ENCODE data around the gene SMIM27.
A peak's percentile ranks its signal among the peaks of the same experiment; 100 is the strongest.
"Not testable (repeated sequence)": the region's sequence is repeated elsewhere in the genome, so short reads cannot be mapped to it uniquely, and the experiment has no call there.

SMIM27 gene, protein sequence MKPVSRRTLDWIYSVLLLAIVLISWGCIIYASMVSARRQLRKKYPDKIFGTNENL

DNA sequence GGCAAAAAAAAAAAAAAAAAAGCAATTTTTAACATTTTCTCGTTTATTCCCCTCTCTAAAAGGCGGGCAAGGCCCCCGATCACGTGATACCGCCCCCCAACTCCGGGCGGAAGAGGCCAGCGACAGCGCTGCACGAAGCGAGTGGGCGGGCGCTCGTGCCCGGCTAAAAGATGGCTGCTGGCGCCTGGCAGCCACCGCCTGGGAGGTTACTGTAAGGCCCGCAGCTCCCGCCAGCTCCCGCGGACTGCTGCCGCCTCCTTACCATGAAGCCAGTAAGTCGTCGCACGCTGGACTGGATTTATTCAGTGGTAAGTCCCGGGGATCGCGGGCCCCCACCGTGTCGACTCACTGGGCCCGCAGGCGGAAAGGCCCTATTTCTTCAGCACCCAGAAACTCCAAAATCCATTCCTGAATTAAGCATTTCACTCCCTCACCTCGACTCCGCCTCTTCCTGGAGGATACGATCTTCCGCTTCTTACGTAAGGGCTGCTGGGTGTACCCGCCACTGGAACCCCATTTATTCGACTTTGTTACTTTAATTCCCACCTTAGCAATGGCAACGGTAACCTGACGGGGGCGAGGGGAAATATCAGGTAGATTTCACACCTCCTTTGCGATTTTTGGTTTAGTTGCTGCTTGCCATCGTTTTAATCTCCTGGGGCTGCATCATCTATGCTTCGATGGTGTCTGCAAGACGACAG lies at the start of gene SMIM27, which contains the start of gene TOPORS:
Gene SMIM27 (plus strand): TSS at position 156 of the 701 bp plus-strand sequence. CDS start 108 bp downstream, at position 264.
Gene TOPORS (minus strand): TSS at position 415 of the 701 bp plus-strand sequence. CDS start 150 bp downstream, at position 265.
- DNase-seq: peak; percentile 93

DNA sequence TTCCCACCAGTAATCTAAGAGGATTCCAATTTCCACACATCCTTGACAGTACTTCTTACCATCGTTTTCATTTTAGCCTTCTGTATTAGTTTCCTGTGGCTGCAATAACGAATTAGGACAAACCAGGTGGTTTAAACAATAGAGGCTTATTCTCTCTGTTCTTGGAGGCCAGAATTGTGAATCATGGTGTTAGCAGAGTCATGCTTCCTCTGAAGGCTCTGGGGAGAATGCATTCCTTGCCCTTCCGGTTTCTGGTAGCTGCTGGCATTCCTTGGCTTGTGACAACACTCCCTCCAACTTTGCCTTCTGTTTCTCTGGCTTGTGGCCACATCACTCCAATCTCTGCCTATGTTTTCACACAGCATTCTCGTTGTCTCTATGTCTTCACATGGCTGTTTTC lies 49.7 kb upstream of the SMIM27 start:
- DNase-seq: no peak

DNA sequence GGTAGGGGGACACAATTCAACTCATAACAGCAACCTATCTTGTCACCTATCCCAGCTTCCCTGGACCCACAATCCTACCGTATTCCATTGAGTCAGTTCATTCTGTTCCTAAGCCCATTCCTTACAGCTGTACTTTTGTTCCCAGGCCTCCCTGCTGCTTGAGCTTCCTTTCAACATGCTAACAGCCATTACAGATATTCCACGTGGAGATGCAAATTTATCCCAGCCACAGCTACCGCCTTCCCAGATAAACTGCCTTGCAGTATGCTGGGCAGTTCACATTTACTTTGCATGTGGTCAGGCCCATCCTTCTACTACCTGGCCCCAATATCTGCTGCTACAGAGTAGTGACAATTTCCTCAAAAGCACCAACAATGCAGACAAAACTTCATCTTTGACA lies 49.1 kb upstream of the SMIM27 start:
- DNase-seq: no peak

DNA sequence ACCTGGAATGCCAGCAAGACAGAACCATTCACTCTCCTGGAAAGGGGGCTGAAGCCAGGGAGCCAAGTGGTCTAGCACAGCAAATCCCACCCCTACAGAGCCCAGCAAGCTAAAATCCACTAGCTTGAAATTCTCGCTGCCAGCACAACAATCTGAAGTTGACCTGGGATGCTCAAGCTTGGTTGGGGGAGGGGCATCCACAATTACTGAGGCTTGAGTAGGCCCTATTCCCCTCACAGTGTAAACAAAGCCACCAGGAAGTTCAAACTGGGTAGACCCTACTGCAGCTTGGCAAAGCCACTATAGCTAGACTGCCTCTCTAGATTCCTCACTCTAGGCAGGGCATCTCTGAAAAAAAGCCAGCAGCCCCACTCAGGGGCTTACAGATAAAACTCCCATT lies 43.4 kb upstream of the SMIM27 start:
- no peak for DNase-seq

DNA sequence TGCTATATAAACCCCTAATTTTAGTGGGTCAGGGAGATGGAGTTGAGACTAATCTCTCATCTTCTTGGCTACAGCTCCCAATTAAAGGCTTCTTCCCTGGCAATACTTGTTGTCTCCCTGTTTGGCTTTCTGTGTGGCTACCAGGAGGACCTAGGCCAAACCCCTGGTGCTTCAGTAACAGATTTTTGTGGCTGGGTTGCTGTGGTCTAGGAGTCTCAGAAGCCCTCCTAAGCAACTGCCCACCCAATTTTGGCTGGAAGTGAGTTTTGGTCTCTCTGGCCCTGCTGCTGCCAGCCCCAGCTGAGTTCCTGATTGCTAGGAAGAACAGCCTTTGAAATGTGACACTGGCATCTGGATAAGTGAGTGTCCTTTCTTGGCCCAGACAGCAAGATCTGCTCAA lies 35.9 kb upstream of the SMIM27 start:
- no peak for DNase-seq

DNA sequence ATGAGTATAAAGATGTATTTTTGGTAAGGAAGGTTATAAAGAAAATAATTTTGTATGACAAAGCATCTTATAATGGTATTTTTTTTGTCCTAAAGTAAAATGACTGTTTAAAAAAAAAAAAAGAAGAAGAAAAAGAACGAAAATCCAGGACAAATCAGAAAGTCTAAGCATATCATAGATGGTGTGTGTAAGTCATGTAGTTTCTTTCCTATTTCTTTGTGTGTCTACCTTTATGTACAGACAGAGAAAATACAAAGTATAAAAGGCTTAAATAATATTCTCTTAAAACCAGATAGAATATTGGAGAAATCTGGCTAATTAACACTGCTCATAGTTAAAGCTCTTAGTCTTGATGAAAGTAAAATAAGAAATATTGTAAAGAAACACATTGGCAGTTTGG lies 33.9 kb upstream of the SMIM27 start:
- no peak for DNase-seq

DNA sequence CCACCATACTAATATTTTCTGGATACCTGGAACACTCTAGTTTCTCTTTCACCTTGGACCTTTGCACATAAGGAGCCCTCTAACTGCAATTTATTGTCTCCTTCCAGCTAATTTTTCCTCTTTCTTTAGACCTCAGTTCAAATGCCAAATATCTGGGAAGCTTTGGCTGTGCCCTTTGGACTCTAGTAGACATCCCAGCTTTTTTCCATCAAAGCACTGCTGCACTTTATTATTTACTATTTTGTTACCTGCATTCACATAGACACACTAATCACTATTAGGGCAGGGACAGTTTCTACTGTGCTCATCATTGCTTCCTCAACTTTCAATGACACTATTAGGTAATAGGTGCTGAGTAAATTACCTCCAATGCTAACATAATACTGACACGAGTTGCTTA lies 28.2 kb upstream of the SMIM27 start:
- no peak for DNase-seq

DNA sequence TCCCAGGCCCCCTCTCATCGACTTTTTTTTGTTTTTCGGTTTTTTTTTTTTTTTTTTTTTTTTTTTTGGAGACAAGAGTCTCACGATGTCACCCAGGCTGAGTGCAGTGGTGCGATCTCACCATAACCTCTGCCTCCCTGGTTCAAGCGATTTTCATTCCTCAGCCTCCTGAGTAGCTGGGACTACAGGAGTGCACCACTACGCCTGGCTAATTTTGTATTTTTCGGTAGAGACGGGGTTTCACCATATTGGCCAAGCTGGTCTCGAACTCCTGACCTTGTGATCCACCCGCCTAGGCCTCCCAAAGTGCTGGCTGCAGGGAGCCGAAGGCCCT lies 27.6 kb upstream of the SMIM27 start:
- DNase-seq: not testable (repeated sequence)

DNA sequence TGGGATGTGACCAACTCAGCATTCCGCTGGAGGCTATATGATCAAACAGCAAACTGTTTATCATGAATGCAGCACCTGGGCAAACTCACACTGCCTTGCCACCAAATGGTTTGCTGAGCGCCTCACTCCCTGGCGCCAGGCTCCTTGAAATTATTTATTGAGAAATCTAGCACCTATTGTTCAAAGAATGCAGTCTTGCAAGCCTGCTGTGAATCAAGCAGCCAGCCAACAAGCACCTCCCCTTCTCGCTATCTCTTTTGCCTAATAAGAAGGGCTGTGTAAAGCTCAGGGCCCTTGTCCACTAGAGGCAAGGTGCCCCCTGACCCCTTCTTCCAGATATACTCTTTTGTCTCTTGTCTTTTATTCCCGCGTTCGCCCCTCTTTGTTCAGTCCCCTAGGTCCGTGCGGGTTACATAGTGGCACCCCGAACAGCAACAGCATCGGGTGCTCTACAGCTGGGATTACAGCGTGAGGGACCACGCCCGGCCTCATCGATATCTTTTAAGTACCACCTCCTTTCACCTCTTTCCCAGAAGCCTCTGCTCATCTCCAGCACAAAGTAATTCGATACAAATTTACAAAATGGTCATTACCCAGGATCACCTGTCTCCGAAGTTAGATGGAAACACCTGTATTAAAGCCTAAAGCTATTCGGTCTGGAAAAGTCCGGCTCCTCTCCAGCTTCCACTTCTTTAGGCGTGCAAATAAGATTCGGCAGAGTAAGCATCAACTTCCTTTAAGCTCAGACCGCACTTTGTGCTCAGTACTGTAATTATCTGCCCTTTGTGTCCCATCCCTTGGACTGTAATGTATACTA lies 27.0 kb upstream of the SMIM27 start:
- peak; percentile 57 for DNase-seq

DNA sequence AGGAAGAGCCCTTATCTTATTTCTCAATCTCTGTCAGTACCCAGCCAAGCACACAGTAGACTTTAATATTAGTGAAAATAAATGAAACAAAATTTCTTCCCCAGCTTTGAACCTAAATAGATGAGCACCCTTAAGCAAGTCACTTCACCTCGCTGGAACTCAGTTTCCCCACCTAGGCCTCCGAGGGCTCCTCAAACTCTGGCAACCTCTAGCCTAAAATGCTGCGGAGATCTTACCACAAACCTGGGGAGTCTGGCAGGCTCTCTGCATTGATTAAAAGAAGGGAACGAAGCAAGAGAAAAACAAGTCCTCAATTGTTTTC lies 26.5 kb upstream of the SMIM27 start:
- DNase-seq: no peak

DNA sequence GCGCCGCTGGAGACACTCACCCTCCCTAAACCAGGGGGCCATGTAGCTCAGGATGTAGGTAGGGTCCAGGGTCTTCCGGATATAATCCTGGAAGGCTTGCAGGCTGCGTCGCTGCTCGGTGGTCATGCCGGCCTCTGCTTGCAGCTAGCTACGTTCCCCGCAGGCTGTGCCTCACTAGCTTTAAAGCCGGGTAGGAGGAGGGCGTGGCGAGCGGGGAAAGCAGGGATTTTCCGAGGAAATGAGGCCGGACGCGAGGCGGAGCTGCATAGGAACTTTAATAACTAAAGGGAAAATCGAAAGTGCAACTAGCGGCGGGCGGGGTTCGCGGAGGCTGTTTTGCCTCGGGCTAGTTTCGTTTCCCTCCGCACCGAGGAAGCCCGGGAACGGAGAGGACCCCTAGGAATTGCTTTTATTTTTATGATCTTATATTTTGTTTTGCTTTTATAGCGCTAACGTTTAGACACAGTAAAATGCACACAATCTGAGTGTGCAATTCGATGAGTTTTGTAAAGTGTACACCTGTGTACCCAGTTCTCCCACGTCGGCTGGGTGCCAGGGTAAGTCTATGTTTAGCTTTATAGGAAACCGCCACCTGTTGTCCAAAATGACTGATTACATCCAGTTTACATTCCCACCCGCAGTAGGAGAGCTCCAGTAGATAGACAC lies 26.0 kb upstream of the SMIM27 start, which contains the start of gene RIGI:
Gene RIGI (minus strand): TSS at position 156 of the 666 bp plus-strand sequence. CDS start 30 bp downstream, at position 126.
- DNase-seq: peak; percentile 82

DNA sequence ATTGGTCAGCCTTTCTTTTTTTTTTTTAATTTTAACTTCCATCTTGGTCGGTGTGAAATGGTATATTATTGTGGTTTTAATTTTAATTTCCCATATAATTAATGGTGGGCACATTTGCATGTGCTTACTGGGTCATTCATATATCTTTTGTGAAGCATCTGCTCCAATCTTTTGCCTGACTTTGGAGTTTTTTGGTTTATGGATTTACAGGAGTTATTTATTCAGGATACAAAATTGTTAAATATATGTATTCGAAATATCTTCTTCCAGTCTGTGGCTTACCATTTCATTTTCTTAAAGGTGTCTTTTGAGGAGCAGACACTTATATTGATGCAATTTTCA lies 25.4 kb upstream of the SMIM27 start:
- DNase-seq: no peak

DNA sequence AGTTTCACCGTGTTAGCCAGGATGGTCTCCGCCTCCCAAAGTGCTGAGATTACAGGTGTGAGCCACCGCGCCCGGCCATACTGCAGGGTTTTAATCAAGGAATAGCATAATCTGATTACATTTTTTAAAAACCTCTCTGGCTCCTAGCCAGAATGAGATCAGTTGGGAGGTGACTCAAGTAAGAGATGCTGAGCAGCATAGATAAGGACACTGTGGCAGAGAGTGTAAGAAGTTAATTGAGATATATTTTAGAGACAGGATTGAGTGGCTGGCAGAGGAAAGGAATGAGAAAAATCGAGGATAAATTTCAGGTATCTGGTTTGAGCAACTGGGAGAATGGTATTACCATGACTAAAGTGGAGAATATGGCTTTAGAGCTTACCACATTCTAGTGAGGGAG lies 18.8 kb upstream of the SMIM27 start:
- no peak for DNase-seq

DNA sequence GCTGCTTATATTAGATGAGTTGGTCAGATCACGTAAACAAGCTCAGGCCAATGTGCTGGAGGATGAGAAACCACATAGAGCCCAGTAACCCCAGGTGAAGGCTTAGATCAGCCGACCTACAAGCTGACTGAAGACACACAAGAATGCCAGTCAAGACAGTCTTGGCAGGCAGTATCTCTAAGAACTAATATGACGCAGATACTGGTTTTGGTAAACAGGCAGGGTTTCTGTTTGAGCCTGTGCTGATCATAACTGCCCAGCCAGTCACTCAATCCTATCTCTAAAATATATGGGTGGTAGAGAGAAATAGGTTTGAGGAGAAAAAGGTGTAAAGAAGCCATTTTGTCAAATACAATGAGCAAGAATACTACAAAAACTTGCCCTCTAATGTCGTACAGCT lies 18.3 kb upstream of the SMIM27 start:
- no peak for DNase-seq

DNA sequence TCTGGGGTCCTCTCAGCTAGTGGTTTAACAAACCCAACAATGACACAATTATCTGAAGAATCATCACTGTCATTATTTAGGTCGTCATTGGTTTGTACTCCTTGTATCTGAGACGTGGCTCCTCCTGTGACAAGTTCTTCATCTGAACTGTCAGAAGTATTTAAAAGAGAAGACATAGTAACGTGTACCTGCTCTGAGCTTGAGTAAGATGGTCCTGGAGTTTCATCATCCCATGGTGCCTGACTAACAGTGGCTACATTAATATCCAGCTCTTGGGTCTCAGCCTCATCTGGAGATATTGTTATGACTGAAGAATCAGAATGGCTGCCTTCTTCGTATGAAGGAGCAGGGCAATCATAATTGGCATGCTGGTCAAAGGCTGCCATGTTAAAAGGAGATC lies 9.1 kb upstream of the SMIM27 start:
- no peak for DNase-seq

DNA sequence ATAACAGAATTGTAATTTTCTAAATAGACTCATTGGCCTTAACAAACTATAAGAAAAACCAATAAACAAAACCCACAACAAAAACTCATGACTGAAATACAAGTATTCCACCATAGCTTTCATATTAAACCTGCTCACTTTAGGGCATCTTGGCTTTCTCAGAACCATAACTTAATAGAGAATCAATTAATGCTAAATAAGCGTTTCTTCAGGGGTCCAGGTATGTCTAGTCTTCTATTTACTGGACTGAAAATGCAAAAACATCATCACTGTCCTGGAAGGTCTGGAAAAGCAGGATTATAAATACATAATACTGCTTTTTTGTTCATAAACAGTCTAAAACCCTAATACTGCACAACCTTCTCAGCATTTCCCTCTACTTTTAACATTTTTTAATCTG lies 6.2 kb upstream of the SMIM27 start:
- DNase-seq: no peak

DNA sequence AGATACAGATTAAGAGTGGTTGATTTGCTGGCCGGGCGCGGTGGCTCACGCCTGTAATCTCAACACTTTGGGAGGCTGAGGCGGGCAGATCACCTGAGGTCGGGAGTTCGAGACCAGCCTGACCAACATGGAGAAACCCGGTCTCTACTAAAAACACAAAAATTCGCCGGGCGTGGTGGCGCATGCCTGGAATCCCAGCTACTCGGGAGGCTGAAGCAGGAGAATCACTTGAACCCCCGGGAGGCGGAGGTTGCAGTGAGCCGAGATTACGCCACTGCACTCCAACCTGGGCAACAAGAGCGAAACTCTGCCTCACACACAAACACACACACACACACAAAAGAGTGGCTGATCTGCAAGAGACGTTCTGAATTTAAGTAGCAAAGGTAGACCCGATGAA lies 3.9 kb upstream of the SMIM27 start:
- not testable (repeated sequence) for DNase-seq

DNA sequence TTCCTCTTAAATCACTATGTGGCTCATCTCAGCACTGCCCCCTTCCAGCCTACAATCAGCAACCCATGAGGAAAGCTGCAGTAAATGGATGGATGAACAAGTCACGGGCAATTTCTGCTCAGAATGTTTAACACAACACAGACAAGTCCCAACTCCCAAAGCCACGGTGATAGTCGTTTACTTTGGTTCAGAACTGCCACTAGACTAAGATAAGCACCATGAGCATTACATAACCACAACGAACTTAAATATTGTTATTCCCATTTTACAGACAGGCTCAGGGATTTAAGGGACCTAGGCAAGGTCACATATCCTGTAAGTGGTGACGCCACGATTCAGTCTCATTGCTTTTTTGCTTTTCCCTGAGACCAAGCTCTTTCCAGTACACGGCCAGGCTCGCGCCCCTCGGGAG lies 2.0 kb upstream of the SMIM27 start:
- DNase-seq: no peak

DNA sequence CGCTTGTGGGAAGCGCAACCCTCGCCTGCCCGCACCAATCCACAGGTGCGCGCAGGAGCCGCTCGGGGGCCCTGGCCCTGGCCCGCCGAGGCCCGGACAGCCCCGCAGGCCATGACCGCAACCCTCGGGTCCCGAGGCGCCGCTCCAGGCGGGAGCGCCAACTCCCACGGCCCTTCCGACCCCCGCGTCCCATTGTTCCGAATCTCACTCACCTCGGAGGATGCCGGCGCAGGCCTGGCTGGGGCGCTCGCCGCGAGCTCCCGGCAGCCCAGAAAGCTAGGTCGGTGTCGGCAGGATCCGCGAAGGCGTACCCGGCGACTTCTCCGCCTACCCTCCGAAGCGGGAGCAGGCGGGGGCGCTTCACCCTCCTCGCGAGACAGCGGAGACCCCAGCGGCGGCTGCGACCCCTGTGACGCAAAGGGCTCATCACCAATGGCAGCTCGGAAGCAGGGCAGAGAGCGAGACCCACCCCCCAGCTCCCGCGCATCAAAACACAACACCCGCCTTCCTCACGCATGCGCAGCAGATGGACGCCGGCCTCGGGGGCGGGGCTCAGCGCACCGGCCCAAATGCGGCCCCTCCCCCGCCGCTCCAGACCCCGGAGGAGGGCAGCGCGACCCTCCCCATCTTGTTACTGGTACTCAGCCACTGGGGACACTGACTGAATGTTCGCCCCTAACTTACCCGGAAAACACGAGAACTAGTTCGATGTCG lies 1.4 kb upstream of the SMIM27 start:
- peak; percentile 95 for DNase-seq

DNA sequence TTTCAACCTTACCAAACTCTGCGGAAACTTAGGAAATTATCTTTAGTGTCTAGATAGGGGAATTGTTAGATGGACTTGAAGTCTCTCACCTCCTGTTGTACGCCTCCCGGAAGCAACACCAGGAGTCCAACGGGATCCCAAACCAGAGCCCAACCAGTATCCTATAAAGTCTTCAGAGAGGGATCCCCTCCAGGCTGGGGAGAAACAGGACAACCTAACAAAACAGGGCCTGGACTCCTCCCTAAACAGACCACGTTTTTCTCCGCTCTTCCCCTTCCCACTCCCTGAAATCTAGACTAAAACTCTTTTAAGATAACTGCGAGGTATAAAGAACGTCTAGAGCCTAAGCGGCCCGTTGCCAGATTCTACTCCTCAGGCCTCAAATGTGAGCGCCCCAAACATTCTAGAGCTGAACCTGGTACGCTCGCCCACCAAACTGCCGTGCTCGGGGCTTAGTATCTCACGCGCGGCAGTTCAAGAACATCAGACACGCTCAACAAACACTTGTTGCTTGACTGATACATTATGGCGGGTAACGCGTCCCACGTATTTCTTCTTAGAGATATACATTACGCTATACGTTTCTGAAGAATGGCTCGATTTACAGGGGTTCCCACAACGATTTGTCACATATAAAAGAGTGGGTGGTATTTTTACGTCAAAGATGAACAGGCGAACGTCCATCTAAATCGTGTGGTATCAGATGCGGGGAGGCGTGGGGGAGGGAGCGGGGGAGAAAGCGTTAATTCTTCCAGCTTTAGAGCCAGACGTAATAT lies 663 bp upstream of the SMIM27 start:
- peak; percentile 74 for DNase-seq

DNA sequence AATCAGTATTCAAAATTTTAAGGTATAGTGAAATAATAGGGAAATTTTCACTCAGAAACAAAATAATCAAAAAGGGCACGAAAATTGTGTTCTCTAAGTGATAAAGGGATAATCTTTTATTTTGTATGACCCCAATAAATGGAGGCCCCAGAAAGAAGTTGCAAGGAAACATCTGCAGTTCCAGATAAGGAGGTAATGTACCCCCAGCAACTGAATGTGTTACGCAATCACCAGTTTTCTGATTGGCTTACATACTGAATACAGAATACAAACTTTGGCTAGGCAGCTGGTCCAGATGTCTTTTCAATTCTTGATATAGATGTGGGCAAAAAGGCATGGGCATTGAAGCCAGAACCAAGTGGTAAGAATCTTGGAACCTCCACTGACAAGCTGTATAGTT lies 2.0 kb downstream of the SMIM27 start:
- no peak for DNase-seq

DNA sequence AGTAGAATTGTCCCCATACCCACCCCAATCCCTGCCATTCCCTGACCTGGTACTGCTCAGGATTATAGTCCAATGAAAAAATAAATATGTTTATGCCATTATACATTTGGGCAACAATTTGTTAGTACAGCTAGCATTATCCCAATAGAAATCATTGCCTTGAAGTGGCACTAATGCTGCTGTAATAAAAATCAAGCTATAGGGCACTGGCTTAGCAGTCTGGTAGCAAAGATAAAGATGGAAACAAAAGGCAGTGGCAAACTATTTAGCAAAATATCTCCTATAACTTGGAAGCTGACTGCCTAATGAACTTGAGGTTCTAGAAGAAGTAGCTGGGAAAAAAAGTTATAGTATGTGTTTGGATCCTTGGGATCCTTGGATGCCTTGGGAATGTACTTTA lies 2.5 kb downstream of the SMIM27 start:
- DNase-seq: no peak
